ENCODE results near the gene SCP2.

DNA sequence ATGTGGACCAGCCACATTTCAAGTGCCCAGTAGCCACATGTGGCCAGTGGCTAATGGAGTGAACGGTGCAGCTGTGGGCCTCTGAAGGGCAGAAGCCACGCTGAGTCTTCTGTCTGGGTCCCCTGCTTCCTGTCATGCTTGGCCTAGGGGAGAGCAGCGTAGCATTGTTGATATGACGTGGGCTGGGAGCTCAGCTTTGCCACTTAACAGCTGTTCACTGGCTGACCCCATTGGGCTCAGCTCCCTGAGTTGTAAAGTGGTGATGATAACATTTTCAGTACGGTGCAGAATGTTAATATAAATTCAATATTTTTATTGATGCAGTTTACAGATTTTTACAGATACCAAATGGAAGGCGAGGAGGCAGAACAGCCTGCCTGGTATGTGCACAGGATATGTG lies 139.4 kb downstream of the SCP2 start:
- TF ChIP-seq ZNF324 (tag by site-specific recombination; IDR thresholded peaks at IDR 0.05) (no peak), ATF2 (tag by site-specific recombination; IDR thresholded peaks at IDR 0.05; ENCODE audit: low read depth) (no peak), ZNF174 (tag by site-specific recombination; IDR thresholded peaks at IDR 0.05) (no peak), ZNF426 (tag by site-specific recombination; IDR thresholded peaks at IDR 0.05) (no peak), ZNF692 (tag by site-specific recombination; IDR thresholded peaks at IDR 0.05) (no peak), CTCF (tag by site-specific recombination; IDR thresholded peaks at IDR 0.05) (no peak), ZNF274 (IDR thresholded peaks at IDR 0.05; ENCODE audit: low read length) (no peak), ZNF274 (tag by site-specific recombination; IDR thresholded peaks at IDR 0.05; ENCODE audit: borderline replicate concordance) (no peak), ZNF747 (tag by site-specific recombination; IDR thresholded peaks at IDR 0.05) (no peak), ZEB2 (tag by site-specific recombination; IDR thresholded peaks at IDR 0.05) (no peak), ZNF24 (tag by site-specific recombination; IDR thresholded peaks at IDR 0.05) (no peak), ZNF529 (tag by site-specific recombination; IDR thresholded peaks at IDR 0.05; ENCODE audit: insufficient replicate concordance) (no peak)
- TF ChIP-seq, protein P1, sequence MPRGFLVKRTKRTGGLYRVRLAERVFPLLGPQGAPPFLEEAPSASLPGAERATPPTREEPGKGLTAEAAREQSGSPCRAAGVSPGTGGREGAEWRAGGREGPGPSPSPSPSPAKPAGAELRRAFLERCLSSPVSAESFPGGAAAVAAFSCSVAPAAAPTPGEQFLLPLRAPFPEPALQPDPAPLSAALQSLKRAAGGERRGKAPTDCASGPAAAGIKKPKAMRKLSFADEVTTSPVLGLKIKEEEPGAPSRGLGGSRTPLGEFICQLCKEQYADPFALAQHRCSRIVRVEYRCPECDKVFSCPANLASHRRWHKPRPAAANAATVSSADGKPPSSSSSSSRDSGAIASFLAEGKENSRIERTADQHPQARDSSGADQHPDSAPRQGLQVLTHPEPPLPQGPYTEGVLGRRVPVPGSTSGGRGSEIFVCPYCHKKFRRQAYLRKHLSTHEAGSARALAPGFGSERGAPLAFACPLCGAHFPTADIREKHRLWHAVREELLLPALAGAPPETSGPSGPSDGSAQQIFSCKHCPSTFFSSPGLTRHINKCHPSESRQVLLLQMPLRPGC (tag by site-specific recombination; IDR thresholded peaks at IDR 0.05): no peak
- TF ChIP-seq, protein P2, sequence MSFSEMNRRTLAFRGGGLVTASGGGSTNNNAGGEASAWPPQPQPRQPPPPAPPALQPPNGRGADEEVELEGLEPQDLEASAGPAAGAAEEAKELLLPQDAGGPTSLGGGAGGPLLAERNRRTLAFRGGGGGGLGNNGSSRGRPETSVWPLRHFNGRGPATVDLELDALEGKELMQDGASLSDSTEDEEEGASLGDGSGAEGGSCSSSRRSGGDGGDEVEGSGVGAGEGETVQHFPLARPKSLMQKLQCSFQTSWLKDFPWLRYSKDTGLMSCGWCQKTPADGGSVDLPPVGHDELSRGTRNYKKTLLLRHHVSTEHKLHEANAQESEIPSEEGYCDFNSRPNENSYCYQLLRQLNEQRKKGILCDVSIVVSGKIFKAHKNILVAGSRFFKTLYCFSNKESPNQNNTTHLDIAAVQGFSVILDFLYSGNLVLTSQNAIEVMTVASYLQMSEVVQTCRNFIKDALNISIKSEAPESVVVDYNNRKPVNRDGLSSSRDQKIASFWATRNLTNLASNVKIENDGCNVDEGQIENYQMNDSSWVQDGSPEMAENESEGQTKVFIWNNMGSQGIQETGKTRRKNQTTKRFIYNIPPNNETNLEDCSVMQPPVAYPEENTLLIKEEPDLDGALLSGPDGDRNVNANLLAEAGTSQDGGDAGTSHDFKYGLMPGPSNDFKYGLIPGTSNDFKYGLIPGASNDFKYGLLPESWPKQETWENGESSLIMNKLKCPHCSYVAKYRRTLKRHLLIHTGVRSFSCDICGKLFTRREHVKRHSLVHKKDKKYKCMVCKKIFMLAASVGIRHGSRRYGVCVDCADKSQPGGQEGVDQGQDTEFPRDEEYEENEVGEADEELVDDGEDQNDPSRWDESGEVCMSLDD (tag by site-specific recombination; IDR thresholded peaks at IDR 0.05): no peak
